ENCODE measurements around the gene MAK.
"Not testable (repeated sequence)": the region's sequence is repeated elsewhere in the genome, so short reads cannot be mapped to it uniquely, and the experiment has no call there.

The MAK gene

DNA sequence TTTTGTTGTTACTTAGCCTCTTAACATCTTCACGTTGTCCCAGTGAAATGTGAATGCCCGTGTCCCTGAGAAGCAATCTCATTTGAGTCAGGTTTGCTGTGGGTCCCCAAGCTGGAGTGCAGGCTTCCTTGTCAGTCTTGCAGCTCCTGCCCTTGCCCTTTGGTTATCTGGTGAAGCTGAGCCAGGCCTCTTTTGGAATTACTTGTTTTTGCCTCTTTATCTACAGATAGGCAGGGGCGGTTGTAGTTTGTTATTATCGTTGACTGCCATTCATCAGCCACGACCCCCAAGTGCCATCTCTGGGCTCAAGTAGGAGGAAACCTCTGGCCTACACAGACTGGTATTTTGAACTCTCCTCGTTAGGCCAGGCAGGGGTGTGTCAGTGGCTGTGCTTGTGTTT lies 113.3 kb downstream of the MAK start:
- DNase-seq: no peak

- DNase-seq: no peak
These were observed 114.8 kb downstream of the MAK start for GRCh38 chr6:10723567-10723881.

- DNase-seq: peak; percentile 68 to 99 (median 96)
These were observed 115.3 kb downstream of the MAK start, which contains the start of gene TMEM14C for GRCh38 chr6:10722820-10723566. TMEM14C (plus strand) TSS chr6:10723070; CDS start chr6:10724614, 1,544 bp downstream.

DNA sequence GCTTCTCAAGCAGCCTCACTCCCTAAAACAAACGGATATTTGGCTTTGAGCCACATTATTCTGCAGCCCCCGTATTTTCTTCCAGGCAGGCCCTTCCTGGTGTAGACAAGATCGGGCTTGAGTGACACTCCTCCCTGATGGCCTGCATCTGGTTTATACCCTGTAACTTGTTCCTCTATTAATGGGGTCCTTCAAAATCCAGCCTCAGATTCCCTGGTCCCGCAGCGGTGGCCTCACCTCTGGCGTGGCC lies 115.8 kb downstream of the MAK start:
- DNase-seq: no peak

DNA sequence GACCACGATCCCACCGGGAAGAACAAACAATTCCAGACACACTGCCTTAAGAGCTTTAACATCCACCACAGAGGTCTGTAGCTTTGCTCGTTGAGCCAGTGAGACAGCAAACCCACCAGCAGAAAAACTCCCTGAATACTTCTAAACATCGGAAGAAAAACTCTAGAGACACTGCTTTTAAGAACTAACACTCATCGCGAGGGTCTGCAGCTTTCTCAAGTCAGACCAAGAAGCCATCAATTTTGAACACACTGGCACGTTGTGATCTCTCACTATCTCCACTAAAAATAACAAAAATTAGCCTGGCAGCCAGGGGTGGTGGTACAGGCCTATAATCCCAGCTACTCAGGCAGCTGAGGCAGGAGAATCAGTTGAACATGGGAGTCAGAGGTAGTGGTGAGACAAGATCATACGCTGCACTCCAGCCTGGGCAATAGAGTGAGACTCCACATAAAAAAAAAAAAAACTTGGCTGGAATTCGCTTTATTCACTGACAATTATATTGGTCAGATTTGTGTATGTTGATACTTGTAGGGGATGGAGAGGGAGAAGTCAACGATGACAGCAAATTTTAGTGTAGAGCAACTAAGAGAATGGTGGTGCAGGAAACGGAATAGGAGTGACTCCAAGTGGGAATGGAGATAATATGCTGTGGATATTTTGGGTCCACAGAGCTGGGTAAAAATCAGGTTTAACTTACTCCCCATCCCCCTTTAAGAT lies 116.3 kb downstream of the MAK start:
- no peak for DNase-seq

DNA sequence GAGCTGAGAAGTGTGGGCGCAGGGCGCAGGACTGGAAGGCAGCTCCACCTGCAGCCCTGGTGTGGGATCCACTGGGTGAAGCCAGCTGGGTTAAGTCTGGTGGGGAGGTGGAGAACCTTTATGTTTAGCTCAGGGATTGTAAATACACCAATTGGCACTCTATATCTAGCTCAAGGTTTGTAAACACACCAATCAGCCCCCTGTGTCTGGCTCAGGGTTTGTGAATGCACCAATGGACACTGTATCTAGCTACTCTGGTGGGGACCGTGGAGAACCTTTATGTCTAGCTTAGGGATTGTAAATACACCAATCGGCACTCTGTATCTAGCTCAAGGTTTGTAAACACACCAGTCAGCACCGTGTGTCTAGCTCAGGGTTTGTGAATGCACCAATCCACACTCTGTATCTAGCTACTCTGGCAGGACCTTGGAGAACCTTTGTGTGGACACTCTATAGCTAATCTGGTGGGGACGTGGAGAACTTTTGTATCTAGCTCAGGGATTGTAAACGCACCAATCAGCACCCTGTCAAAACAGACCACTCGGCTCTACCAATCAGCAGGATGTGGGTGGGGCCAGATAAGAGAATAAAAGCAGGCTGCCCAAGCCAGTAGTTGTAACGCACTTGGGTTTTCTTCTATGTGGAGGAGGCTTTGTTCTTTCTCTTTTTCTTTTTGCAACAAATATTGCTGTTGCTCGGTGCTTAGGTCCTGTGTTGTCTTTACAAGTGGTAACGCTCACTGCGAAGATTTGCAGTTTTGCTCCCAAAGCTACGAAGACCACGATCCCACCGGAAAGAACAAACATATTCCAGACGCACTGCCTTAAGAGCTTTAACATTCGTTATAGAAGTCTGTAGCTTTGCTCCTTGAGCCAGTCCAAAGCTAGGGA lies 117.1 kb downstream of the MAK start:
- not testable (repeated sequence) for DNase-seq

GRCh38 chr6:10720265-10720959 lies 117.9 kb downstream of the MAK start:
- peak in 20 of 58 donors; percentile 6 to 44 (median 16) for DNase-seq

DNA sequence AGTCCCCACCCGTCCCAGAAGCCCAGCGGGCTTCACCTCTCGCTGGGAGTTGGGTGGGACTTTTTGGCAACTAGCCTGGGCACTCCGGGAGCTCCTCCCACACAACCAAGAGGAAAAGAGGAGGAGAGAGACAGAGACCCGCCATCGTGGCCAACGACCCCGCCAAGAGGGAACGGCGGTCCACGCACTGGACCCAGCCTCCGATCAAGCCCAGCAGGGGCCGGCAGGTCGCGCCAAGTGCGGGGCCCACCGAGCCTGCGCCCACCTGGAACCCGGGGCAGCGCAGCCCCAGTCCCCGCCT lies 118.4 kb downstream of the MAK start:
- DNase-seq: no peak

DNA sequence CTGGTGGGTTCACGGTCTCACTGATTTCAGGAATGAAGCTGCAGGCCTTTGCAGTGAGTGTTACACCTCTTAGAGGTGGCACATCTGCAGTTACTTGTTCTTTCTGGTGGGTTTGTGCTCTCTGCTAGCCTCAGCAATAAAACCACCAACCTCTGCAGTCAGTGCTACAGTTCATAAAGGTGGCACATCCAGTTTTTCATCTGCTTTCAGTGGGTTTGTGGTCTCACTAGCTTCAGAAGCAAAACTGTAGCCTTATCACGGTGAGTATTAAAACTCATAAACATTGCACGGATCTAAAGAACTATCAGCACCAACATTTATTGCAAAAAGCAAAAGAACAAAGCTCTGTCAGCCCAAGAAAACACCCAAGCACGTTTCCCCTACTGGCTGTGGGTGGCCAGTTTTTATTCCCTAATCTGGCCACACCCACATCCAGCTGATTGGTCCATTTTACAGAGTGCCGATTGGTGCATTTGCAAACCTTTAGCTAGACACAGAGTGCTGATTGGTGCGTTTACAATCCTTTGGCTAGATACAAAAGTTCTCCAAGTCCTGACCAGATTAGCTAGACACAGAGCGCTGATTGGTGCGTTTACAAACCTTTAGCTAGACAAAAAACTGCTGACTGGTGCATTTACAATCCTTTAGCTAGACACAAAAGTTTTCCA lies 118.9 kb downstream of the MAK start:
- DNase-seq: no peak

- no peak for DNase-seq
These were observed 124.4 kb downstream of the MAK start for GRCh38 chr6:10713962-10714361.
